Brain microvascular endothelial cell (primary cell): ENCODE measurements around the gene CERS6.
"Not testable (repeated sequence)": the region's sequence is repeated elsewhere in the genome, so short reads cannot be mapped to it uniquely, and the experiment has no call there.

Experiments used
- DNase-seq: peaks from one replicate; pipeline ENCODE4 v3.0.0-alpha.2; 2020
- H3K27ac ChIP-seq: fragments of 250-450 bp; sonication (Bioruptor Pico); 2 replicates; pipeline ENCODE4 v1.5.1; 2020; ENCODE audit warnings: mild to moderate bottlenecking, moderate library complexity
- H3K27me3 ChIP-seq: fragments of 250-450 bp; sonication (Bioruptor Pico); replicated peaks from 2 replicates; pipeline ENCODE4 v1.5.1; 2020; ENCODE audit warnings: mild to moderate bottlenecking
- H3K36me3 ChIP-seq: fragments of 250-450 bp; sonication (Bioruptor Pico); replicated peaks from 2 replicates; pipeline ENCODE4 v1.5.1; 2020; ENCODE audit warnings: mild to moderate bottlenecking
- H3K4me3 ChIP-seq: 2 replicates; pipeline ENCODE4 v1.5.1; 2011; ENCODE audit warnings: low read depth, mild to moderate bottlenecking, control low read depth, low read length, moderate library complexity
- CTCF ChIP-seq: IDR thresholded peaks from 2 replicates; pipeline ENCODE4 v1.5.1; 2011; ENCODE audit warnings: low read depth, mild to moderate bottlenecking, moderate library complexity, low read length, control low read depth, inconsistent platforms; ENCODE audit errors: missing control alignments
- in situ Hi-C: cut with HindIII; loops from 2 replicates; pipeline ENCODE4 v1.10.0; 2017; ENCODE audit warnings: low sequenced_read_pairs, low pct_ligation_motif_present

CERS6 gene

GRCh38 chr2:168658706-168659105, 202.6 kb downstream of the CERS6 start:
- no peak for TF ChIP-seq CTCF
- no peak for DNase-seq
- Histone ChIP-seq H3K4me3 (no peak overlapping the region), H3K27ac (no peak overlapping the region), H3K36me3 (no peaks in the 10 kb centered on the region), H3K27me3 (no peaks in the 10 kb centered on the region)
- in situ Hi-C loops, result no loop called here

DNA sequence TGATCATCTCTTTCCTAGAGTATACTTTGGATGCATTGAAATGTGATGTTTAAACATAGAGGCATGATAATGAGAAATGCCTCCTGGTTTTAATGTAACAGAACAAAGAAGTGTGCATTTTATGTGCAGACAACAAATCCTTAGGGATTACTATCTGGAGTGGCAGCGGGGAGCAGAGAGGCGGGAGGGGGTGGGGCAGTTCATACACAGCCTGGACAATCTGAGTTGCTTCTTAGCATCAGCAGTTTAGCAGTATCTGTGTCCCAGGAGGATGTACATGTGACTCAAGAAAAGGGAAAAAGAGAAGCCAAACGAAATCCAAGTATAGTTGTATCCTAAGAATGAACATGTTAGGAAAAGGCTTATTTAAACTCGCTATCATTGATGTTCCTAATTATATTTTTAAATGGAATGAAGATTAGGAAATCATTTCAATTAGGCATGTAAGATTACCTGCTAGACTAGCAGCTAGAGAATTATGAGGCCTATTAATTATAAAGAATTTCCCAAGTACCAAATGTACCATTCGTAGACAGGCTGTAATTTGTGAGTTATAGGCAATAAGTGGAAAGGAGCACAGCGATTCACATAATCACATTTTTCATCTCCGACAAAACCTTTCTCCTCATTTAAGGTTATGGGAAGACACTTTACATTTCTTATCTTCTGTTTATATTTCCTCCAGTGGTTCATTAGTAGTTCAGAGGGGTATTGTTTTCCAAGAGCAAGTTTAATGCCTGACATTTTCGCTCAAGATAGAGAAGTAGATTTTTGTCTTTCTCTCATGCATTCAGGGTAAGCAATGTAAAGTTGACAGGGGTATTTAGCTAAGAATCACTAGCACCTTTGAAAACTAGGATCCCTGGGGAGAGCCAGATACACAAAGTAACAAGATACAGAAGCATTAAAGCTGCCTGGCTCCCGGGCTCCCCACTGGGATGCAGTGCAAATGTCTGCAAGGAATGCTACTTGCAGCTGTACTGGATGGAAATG, 205.1 kb downstream of the CERS6 start:
- Histone ChIP-seq H3K27ac (no peak overlapping the region), H3K27me3 (no peaks in the 10 kb centered on the region), H3K4me3 (no peak overlapping the region), H3K36me3 (no peaks in the 10 kb centered on the region)
- DNase-seq, result no peak
- in situ Hi-C loops, result no loop called here
- TF ChIP-seq CTCF, result no peak

GRCh38 chr2:168661863-168662256, 205.8 kb downstream of the CERS6 start:
- H3K27me3 ChIP-seq, result no peaks in the 10 kb centered on the region
- TF ChIP-seq CTCF, result no peak
- no peak overlapping the region for H3K4me3 ChIP-seq
- no peak for DNase-seq
- no peak overlapping the region for H3K27ac ChIP-seq
- no peaks in the 10 kb centered on the region for H3K36me3 ChIP-seq
- in situ Hi-C loops, result no loop called here

DNA sequence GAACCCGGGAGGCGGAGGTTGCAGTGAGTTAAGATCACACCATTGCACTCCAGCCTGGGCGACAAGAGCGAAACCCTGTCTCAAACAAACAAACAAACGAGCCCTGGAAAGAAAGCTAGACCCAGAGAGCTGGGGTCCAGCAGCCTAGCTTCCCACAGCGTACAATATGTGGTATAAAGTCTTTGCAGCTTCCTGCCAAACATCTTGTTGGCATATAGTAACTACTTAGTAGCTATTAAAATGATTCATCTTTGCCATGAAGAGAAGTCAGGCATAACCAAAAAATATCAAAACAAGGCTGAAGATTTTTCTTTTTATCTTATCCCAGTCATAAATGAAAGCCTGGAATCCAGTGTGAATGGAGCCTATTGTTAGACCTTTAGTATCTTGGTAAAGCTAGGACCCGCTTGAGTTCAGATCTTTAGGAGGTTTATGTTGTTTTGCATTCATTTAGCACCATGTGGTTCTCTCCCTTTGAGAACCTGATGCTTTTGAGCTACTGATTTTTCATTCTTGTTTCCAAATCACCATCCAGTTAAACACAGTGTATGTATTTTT, 206.7 kb downstream of the CERS6 start:
- no peaks in the 10 kb centered on the region for H3K27me3 ChIP-seq
- TF ChIP-seq CTCF, result no peak
- in situ Hi-C loops, result no loop called here
- no peak overlapping the region for H3K4me3 ChIP-seq
- no peaks in the 10 kb centered on the region for H3K36me3 ChIP-seq
- DNase-seq, result no peak
- no peak overlapping the region for H3K27ac ChIP-seq

DNA sequence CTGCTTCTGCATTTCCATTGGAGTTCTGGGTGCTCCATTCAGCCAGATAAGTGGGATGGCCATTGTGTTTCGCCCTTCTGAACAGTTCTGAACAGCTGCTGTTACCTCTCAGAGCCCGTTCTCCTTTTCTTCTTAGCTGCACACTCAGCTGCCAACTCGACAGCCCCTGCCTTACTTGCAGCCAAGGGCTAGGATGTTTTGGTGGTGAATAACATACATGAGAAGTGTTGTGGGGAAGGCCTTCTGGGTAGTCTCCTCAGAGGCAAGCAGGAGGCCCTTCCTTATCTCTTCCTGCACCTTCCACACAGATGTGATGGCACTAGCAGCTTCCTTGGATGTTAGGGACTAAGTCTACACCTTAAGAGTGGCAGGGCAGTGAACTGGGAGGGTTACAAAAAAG, 207.9 kb downstream of the CERS6 start:
- in situ Hi-C loops, result no loop called here
- TF ChIP-seq CTCF, result no peak
- peak; percentile 12 for DNase-seq
- Histone ChIP-seq H3K4me3 (no peak overlapping the region), H3K27me3 (no peaks in the 10 kb centered on the region), H3K36me3 (no peaks in the 10 kb centered on the region), H3K27ac (no peak overlapping the region)

GRCh38 chr2:168664715-168665114, 208.6 kb downstream of the CERS6 start:
- H3K27ac ChIP-seq, H3K4me3 ChIP-seq, H3K36me3 ChIP-seq, in situ Hi-C loops, H3K27me3 ChIP-seq, DNase-seq: not testable (repeated sequence)
